Tibial nerve (tissue), 4 donors: ENCODE data around the gene TMTC1. TPM values are rescaled to one million over a fixed set of nuclear protein-coding genes. Genes with fewer than 3 reads are reported as not detected.

Experiments used
- DNase-seq, 2 donors: peaks; one replicate each; pipeline ENCODE4 v3.0.0-alpha.2; 2019; ENCODE audit warnings: low spot score in 2 of 2
- H3K27ac ChIP-seq, 4 donors: fragments of 200-600 bp; sonication (generic) in 3 of 4; one replicate each; pipeline ENCODE4 v1.5.1; 2017 to 2019; ENCODE audit warnings: mild to moderate bottlenecking in 1 of 4
- H3K27me3 ChIP-seq, 2 donors: fragments of 200-600 bp; sonication (generic) in 1 of 2; one replicate each; pipeline versions ENCODE4 v1.5.1 to v1.6.0; 2017 to 2019
- H3K36me3 ChIP-seq, 3 donors: fragments of 200-600 bp; sonication (generic); one replicate each; pipeline ENCODE4 v1.5.1; 2018 to 2019
- H3K4me1 ChIP-seq, 4 donors: fragments of 200-600 bp; sonication (generic) in 3 of 4; one replicate each; pipeline ENCODE4 v1.5.1; 2017 to 2019
- H3K4me3 ChIP-seq, 4 donors: fragments of 200-600 bp; sonication (generic) in 3 of 4; one replicate each; pipeline ENCODE4 v1.5.1; 2017 to 2019; ENCODE audit warnings: mild to moderate bottlenecking in 1 of 4, moderate library complexity in 1 of 4
- H3K9me3 ChIP-seq, 4 donors: fragments of 200-600 bp; sonication (generic) in 3 of 4; one replicate each; pipeline ENCODE4 v1.5.1; 2017 to 2019
- EP300 ChIP-seq, 2 donors: sonication (generic); formaldehyde crosslinking; IDR thresholded peaks; one replicate each; pipeline ENCODE4 v1.6.1; 2017; ENCODE audit warnings: antibody characterized with exemption in 2 of 2, mild to moderate bottlenecking in 1 of 2
- POLR2A ChIP-seq, 2 donors: fragments of 450-650 bp; IDR thresholded peaks; one replicate each; pipeline ENCODE4 v1.6.1; 2017; ENCODE audit warnings: antibody characterized with exemption in 2 of 2, mild to moderate bottlenecking in 2 of 2, moderate library complexity in 2 of 2
- WGBS, 2 donors: methylation state at CpG; one replicate each; pipeline ENCODE4 v1.1.5; 2018; 5-methylcytosine and 5-hydroxymethylcytosine counted together
- total RNA-seq, 4 donors: library from RNA; depleted of rRNA; stranded (reverse); fragments of >200 nt; gene quantifications; one replicate each; pipeline ENCODE4 v1.1.0, GENCODE V29; 2016
- TF ChIP-seq, protein P1 (sequence below), 5 experiments: fragments of 200-600 bp in 3 of 5; fragments of 450-650 bp in 2 of 5; sonication (generic) in 3 of 5; IDR thresholded peaks; one replicate each; pipeline ENCODE4 v1.5.1; 2016 to 2019; ENCODE audit warnings: antibody characterized with exemption in 5 of 5, mild to moderate bottlenecking in 3 of 5, moderate library complexity in 2 of 5

TMTC1 gene
- total RNA-seq, 4 donors from 2014 or later, result 111 to 207 (median 144) TPM

DNA sequence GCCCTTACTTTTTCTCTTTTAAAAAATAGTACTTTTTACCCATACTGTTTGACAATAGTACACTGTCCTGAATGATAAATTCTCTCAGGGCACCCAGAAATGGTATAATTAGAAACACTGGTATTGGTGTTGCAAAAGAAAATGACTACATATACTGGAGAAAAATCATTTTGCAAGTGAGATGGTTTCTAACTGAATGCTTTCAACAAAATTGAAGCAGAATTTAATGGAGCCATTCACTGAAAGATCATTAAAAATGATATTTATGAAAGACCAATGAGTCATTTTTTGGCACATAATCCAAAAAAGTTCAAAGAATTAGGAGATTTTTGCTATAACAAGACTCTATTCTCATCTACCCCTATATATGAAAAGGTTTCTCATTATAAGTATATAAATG is 68.8 kb downstream of the TMTC1 start:
- Histone ChIP-seq H3K36me3 (peaks cover 0 to 6% (median 0%) of the 10 kb centered on the region in 3 donors), H3K9me3 (no peaks in the 10 kb centered on the region), H3K27ac (peak overlapping the region in 1 of 4 donors; percentile 61), H3K4me3 (no peak overlapping the region), H3K4me1 (peaks cover 0 to 39% (median 12%) of the 10 kb centered on the region in 4 donors), H3K27me3 (no peaks in the 10 kb centered on the region)
- TF ChIP-seq, protein P1, sequence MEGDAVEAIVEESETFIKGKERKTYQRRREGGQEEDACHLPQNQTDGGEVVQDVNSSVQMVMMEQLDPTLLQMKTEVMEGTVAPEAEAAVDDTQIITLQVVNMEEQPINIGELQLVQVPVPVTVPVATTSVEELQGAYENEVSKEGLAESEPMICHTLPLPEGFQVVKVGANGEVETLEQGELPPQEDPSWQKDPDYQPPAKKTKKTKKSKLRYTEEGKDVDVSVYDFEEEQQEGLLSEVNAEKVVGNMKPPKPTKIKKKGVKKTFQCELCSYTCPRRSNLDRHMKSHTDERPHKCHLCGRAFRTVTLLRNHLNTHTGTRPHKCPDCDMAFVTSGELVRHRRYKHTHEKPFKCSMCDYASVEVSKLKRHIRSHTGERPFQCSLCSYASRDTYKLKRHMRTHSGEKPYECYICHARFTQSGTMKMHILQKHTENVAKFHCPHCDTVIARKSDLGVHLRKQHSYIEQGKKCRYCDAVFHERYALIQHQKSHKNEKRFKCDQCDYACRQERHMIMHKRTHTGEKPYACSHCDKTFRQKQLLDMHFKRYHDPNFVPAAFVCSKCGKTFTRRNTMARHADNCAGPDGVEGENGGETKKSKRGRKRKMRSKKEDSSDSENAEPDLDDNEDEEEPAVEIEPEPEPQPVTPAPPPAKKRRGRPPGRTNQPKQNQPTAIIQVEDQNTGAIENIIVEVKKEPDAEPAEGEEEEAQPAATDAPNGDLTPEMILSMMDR (IDR thresholded peaks at IDR 0.05), result no peak
- TF ChIP-seq POLR2A (IDR thresholded peaks at IDR 0.05) (no peak), EP300 (IDR thresholded peaks at IDR 0.05) (no peak)
- no peak for DNase-seq

DNA sequence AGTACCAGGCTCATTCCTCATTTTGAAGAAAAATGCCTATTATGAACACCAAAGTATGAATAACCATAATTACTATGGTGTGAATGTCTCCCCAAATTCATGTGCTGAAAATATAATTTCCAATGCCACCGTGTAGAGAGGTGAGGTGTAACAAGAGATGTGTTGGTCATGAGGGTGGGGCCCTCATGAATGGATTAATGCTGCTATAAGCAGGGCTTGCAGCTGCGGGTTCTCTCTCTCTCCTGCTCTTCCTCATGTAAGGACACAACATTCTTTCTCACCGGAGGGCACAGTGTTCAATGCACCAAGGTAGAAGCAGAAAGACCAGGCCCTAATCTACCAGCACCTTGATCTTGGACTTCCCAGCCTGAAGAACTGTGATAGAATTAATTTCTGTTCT is 70.0 kb downstream of the TMTC1 start:
- WGBS, 2 donors, result 76 to 88% methylated on average over 3 of the region's 3 CpGs
- H3K36me3 ChIP-seq, result no peaks in the 10 kb centered on the region

DNA sequence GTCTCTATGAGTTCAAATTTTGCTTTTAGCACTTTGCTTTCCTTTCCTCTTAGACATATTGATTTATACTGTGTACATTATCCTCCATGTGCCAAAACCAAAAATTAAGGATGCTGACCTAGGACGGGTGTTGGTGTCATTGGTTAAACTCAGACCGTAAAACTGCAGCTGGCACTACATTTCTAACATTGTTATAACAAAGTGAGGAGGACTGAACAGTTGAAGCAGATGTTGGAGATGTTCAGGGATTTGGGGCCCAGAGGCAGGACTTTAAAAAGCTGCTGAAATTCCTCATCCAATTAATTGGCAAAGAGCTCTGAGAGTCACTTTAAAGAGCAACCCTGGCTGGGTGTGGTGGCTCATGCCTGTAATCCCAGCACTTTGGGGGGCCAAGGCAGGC is 72.4 kb downstream of the TMTC1 start:
- WGBS, 2 donors, result 59 to 69% methylated on average over 2 of the region's 2 CpGs
- DNase-seq, result no peak
- H3K27ac ChIP-seq, result peak overlapping the region in 2 of 4 donors; percentile 20 to 33
- no peaks in the 10 kb centered on the region for H3K9me3 ChIP-seq
- no peak overlapping the region for H3K4me3 ChIP-seq
- H3K4me1 ChIP-seq, result peaks cover 0 to 55% (median 13%) of the 10 kb centered on the region in 4 donors
- H3K36me3 ChIP-seq, result no peaks in the 10 kb centered on the region
- H3K27me3 ChIP-seq, result no peaks in the 10 kb centered on the region
- TF ChIP-seq, protein P1 (IDR thresholded peaks at IDR 0.05), result no peak
- TF ChIP-seq EP300 (IDR thresholded peaks at IDR 0.05) (no peak), POLR2A (IDR thresholded peaks at IDR 0.05) (no peak)

More for the DNA sequence above, 70.0 kb downstream of the TMTC1 start:
- Histone ChIP-seq H3K9me3 (no peaks in the 10 kb centered on the region), H3K27ac (peak overlapping the region in 3 of 4 donors; percentile 36 to 76 (median 72)), H3K4me3 (no peak overlapping the region), H3K27me3 (no peaks in the 10 kb centered on the region), H3K4me1 (peaks cover 0 to 51% (median 13%) of the 10 kb centered on the region in 4 donors)
- no peak for TF ChIP-seq EP300 (IDR thresholded peaks at IDR 0.05)
- TF ChIP-seq, protein P1 (IDR thresholded peaks at IDR 0.05), result no peak
- no peak for TF ChIP-seq POLR2A (IDR thresholded peaks at IDR 0.05)
- DNase-seq, result no peak

DNA sequence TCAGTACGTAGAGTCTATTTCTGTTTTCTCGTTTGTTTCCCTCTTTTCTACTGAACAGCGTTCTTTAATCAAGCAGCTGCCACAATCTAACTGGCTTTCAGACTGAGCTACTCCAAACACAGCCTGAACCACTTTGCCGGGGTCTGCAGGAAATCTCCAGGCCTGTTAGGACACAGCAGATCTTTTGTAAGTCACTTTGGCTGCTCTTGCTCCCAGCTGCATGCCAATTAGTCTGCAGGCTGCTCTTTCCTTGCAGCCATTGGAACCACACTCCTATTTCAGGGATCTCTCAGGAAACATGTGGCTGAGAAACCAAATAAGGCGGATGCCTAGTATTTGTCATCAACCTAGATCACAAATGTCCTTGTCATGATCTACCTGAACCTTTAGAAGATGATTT is 73.6 kb downstream of the TMTC1 start:
- Histone ChIP-seq H3K4me1 (peaks cover 0 to 57% (median 13%) of the 10 kb centered on the region in 4 donors), H3K4me3 (no peak overlapping the region), H3K27ac (peak overlapping the region in 2 of 4 donors; percentile 46 to 56), H3K9me3 (no peaks in the 10 kb centered on the region), H3K36me3 (no peaks in the 10 kb centered on the region), H3K27me3 (no peaks in the 10 kb centered on the region)
- TF ChIP-seq, protein P1 (IDR thresholded peaks at IDR 0.05), result no peak
- 32 to 42% methylated on average over 5 of the region's 5 CpGs for WGBS, 2 donors
- no peak for DNase-seq

DNA sequence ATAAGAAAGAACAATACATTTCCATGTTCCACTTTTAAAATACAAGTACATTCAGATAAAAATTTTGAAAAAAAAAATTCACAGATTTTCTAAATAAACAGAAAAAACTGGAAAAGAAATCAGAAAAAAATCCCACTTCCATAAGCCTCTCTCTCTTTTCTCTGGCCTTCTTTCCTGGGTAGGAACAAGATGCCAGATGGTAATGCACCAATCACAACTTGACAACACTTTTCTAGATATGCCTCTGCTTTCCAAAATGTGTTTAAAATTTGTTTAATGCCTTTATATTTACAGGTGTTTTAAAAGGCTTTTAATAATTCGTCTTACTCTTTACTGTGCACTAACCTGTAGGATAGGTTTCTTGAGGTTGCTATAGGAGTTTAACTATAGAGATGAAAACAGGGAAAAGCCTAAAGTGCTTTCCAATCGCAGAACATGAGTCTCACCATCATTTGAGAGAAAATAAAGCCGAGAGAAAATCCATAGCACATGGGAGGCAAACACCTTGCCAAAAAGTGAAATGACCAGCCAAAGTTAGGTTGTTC is 74.2 kb downstream of the TMTC1 start:
- no peak for DNase-seq
- Histone ChIP-seq H3K9me3 (no peaks in the 10 kb centered on the region), H3K36me3 (no peaks in the 10 kb centered on the region), H3K4me1 (peaks cover 0 to 52% (median 7%) of the 10 kb centered on the region in 4 donors), H3K4me3 (no peak overlapping the region), H3K27ac (peak overlapping the region in 2 of 4 donors; percentile 46 to 56), H3K27me3 (no peaks in the 10 kb centered on the region)
- TF ChIP-seq EP300 (IDR thresholded peaks at IDR 0.05), result no peak
- TF ChIP-seq POLR2A (IDR thresholded peaks at IDR 0.05), result no peak
- TF ChIP-seq, protein P1 (IDR thresholded peaks at IDR 0.05), result no peak
- whole genome bisulfite sequencing, 2 donors, result 57 to 61% methylated on average over 3 of the region's 3 CpGs
